ENCODE measurements around the gene USH2A. TPM values are rescaled to one million over a fixed set of nuclear protein-coding genes. Genes with fewer than 3 reads are reported as not detected.

Gene USH2A
- total and polyA plus RNA-seq, 7 donors, result under 0.01 to 0.32 (median 0.30) TPM; not detected in 4

GRCh38 chr1:216205176-216205575 is 218.1 kb downstream of the USH2A start:
- no peak overlapping the region for H3K27ac ChIP-seq
- WGBS, 3 donors, result 39 to 55% (median 40%) methylated on average over 1 of the region's 1 CpG
- H3K27me3 ChIP-seq (ENCODE audit: insufficient read depth in 3 of 3, low read length in 2 of 3), result no peaks in the 10 kb centered on the region
- ATAC-seq (no peak), DNase-seq (no peak)
- no peaks in the 10 kb centered on the region for H3K4me1 ChIP-seq
- H3K9me3 ChIP-seq, result no peaks in the 10 kb centered on the region
- no peak overlapping the region for H3K4me3 ChIP-seq
- TF ChIP-seq CTCF (IDR thresholded peaks at IDR 0.05), result no peak
- no peaks in the 10 kb centered on the region for H3K36me3 ChIP-seq (ENCODE audit: insufficient read depth in 1 of 2, low read depth in 1 of 2)
- intact Hi-C loops (cut with DNase I), result no loop called here

GRCh38 chr1:216201946-216202345 is 221.3 kb downstream of the USH2A start:
- no peak for TF ChIP-seq CTCF (IDR thresholded peaks at IDR 0.05)
- Histone ChIP-seq H3K4me3 (no peak overlapping the region), H3K27me3 (ENCODE audit: insufficient read depth in 3 of 3, low read length in 2 of 3) (no peaks in the 10 kb centered on the region), H3K36me3 (ENCODE audit: insufficient read depth in 1 of 2, low read depth in 1 of 2) (no peaks in the 10 kb centered on the region), H3K4me1 (no peaks in the 10 kb centered on the region), H3K27ac (no peak overlapping the region), H3K9me3 (no peaks in the 10 kb centered on the region)
- intact Hi-C loops (cut with DNase I), result no loop called here
- DNase-seq (no peak), ATAC-seq (no peak)
- 45 to 61% (median 57%) methylated on average over 2 of the region's 2 CpGs for WGBS, 3 donors

GRCh38 chr1:216200941-216201340 is 222.3 kb downstream of the USH2A start:
- Histone ChIP-seq H3K36me3 (ENCODE audit: insufficient read depth in 1 of 2, low read depth in 1 of 2) (no peaks in the 10 kb centered on the region), H3K27ac (no peak overlapping the region), H3K4me3 (no peak overlapping the region), H3K27me3 (ENCODE audit: insufficient read depth in 3 of 3, low read length in 2 of 3) (no peaks in the 10 kb centered on the region), H3K9me3 (no peaks in the 10 kb centered on the region), H3K4me1 (no peaks in the 10 kb centered on the region)
- ATAC-seq (no peak), DNase-seq (no peak)
- WGBS, 3 donors, result 83 to 84% (median 84%) methylated on average over 3 of the region's 3 CpGs
- TF ChIP-seq CTCF (IDR thresholded peaks at IDR 0.05), result no peak
- intact Hi-C loops (cut with DNase I), result no loop called here

- ATAC-seq (no peak), DNase-seq (no peak)
- Histone ChIP-seq H3K36me3 (ENCODE audit: insufficient read depth in 1 of 2, low read depth in 1 of 2) (no peaks in the 10 kb centered on the region), H3K9me3 (no peaks in the 10 kb centered on the region), H3K27ac (no peak overlapping the region), H3K27me3 (ENCODE audit: insufficient read depth in 3 of 3, low read length in 2 of 3) (no peaks in the 10 kb centered on the region), H3K4me3 (no peak overlapping the region), H3K4me1 (no peaks in the 10 kb centered on the region)
- WGBS, 3 donors, result 59 to 74% (median 63%) methylated on average over 1 of the region's 1 CpG
- intact Hi-C loops (cut with DNase I), result no loop called here
- no peak for TF ChIP-seq CTCF (IDR thresholded peaks at IDR 0.05)
These were observed 228.5 kb downstream of the USH2A start for GRCh38 chr1:216194721-216195120.

- TF ChIP-seq CTCF (IDR thresholded peaks at IDR 0.05), result no peak
- no peaks in the 10 kb centered on the region for H3K27me3 ChIP-seq (ENCODE audit: insufficient read depth in 3 of 3, low read length in 2 of 3)
- no peak overlapping the region for H3K27ac ChIP-seq
- DNase-seq, result no peak
- no peak overlapping the region for H3K4me3 ChIP-seq
- intact Hi-C loops (cut with DNase I), result no loop called here
- ATAC-seq, result no peak
- H3K9me3 ChIP-seq, result no peaks in the 10 kb centered on the region
- no peaks in the 10 kb centered on the region for H3K4me1 ChIP-seq
- WGBS, 3 donors, result 88 to 90% (median 88%) methylated on average over 7 of the region's 7 CpGs
- no peaks in the 10 kb centered on the region for H3K36me3 ChIP-seq (ENCODE audit: insufficient read depth in 1 of 2, low read depth in 1 of 2)
These were observed 229.3 kb downstream of the USH2A start for GRCh38 chr1:216193839-216194443.
